GM13977 (cell line): ENCODE results near the gene MLLT10.
"Not testable (repeated sequence)": the region's sequence is repeated elsewhere in the genome, so short reads cannot be mapped to it uniquely, and the experiment has no call there.

ENCODE experiments used
- DNase-seq: peaks from one replicate; pipeline ENCODE4 v3.0.0; 2012; ENCODE audit warnings: low spot score
- in situ Hi-C: fragments of 300-500 bp; cut with MboI; formaldehyde crosslinking; loops from one replicate; pipeline ENCODE4 v1.12.0; 2022; ENCODE audit warnings: low sequenced_read_pairs, low pct_unique_long_range_greater_than_20kb, mixed read lengths, inconsistent platforms; ENCODE audit not compliant: unreplicated experiment
- TF ChIP-seq, protein P1 (sequence below): IDR thresholded peaks from 2 replicates; pipeline ENCODE4 v1.5.1; 2012; ENCODE audit warnings: mild to moderate bottlenecking, control low read depth; ENCODE audit not compliant: insufficient read depth; ENCODE audit errors: extremely low read depth, missing control alignments

MLLT10 gene

DNA sequence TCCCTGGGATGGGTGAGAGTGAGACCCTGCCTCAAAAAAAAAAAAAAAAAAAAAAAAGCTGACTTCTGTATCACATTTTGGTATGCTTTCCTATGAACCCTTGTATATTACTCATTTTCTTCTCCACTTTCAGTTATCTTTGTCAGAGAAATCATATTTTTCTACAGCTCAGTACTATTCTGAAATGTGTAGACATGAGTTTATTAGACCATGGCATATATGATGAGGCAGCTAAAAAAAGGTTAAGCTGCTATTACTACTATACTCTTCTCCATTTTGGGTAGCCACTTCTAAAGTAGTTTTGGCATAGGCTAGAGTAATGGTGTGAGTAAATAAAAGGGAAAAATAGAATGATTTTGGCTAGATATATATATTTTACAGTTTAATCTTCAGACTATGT, 53.4 kb downstream of the MLLT10 start:
- in situ Hi-C loops = no loop called here
- TF ChIP-seq, protein P1, sequence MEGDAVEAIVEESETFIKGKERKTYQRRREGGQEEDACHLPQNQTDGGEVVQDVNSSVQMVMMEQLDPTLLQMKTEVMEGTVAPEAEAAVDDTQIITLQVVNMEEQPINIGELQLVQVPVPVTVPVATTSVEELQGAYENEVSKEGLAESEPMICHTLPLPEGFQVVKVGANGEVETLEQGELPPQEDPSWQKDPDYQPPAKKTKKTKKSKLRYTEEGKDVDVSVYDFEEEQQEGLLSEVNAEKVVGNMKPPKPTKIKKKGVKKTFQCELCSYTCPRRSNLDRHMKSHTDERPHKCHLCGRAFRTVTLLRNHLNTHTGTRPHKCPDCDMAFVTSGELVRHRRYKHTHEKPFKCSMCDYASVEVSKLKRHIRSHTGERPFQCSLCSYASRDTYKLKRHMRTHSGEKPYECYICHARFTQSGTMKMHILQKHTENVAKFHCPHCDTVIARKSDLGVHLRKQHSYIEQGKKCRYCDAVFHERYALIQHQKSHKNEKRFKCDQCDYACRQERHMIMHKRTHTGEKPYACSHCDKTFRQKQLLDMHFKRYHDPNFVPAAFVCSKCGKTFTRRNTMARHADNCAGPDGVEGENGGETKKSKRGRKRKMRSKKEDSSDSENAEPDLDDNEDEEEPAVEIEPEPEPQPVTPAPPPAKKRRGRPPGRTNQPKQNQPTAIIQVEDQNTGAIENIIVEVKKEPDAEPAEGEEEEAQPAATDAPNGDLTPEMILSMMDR = no peak
- no peak for DNase-seq

DNA sequence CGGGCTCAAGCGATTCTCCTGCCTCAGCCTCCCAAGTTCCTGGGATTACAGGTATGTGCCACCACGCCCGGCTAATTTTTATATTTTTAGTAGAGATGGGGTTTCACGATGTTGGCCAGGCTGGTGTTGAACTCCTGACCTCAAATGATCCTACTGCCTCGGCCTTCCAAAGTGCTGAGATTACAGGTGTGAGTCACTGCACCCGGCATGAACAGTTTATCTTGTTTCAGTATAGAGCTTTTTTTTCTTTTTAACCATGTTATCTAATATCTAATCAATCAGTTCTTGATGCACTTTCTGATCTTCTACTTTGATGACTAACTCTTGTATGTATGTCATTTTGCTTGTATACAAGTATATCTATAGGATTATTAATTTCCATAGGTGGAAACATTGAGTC, 54.1 kb downstream of the MLLT10 start:
- in situ Hi-C loops, DNase-seq: not testable (repeated sequence)

DNA sequence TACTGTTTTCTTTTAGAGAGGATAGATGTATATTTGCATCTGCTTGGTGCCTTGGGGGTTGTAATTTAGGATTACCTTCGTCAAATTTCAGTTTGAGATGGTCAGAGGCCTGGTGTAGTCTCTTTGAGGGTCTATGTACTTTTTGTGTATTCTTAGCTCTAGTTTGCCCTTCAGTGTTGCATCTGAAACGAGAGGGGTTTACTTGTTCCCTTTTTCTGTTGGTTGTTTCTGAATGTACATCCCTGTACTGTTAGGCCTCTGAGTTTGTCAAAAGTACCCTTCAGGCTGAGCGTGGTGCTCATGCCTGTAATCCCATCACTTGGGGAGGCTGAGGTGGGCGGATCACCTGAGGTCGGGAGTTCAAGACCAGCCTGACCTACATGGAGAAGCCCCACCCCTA, 60.0 kb downstream of the MLLT10 start:
- DNase-seq = no peak
- TF ChIP-seq, protein P1 = no peak
- in situ Hi-C loops = no loop called here

DNA sequence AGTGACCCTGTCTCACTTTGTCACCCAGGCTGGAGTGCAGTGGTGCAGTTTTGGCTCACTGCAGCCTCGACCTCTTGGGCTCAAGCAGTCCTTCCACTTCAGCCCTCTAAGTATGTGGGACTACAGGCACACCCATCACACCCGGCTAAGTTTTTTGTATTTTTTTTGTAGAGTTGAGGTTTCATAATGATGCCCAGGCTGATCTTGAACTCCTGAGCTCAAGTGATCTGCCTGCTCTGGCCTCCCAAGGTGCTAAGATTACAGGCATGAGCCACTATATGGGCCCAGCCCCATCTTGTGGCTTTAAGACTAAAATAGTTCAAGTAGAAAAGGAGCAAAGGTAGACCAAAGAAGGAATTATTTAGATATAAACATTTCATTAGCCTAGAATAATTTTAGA, 65.5 kb downstream of the MLLT10 start:
- DNase-seq = no peak
- TF ChIP-seq, protein P1 = no peak
- in situ Hi-C loops = no loop called here

DNA sequence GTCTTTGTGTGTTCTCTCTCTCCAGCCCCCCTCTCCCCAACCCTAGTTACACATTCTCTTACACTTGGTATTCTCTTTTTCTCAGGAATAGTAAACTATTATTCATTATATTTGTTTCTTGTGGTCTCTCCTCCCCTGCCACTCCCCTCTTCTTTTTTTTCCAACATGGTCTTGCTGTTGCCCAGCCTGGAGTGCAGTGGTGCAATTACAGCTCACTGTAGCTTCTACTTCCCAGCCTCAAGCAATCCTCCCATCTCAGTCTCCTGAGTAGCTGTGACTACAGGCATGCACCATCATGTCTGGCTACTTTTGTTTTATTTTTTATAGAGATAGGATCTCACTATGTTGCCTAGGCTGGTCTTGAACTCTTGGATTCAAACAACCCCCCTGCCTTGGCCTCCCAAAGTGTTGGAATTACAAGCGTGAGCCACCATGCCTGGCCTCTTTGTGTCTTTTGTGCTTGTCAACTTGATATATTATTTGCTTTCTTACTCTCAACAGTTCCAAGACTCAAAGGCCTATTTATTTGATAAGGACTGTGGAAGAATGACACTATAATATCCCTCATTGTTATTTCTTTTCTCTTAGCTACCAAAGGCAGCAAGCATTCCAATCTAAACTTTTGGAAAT, 66.9 kb downstream of the MLLT10 start:
- in situ Hi-C loops = no loop called here
- DNase-seq = no peak
- TF ChIP-seq, protein P1 = no peak

DNA sequence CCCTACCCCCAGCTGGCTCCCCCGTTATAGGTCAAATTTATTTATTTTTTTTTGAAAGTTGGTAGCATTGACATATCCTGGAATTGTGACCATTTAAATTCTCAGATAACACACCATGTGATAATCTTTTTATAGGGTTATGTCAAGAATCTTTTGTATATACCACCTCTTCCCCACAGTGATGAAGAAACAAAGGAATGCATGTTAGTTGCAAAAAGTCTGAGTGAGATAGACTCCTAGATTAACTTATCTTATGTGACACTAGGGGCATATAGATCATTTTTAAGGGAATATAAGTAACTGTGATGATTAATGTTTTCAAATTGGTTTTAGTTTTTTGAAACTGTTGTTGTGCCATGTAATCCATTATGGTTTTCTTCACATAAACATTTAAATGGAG, 68.3 kb downstream of the MLLT10 start:
- in situ Hi-C loops = no loop called here
- no peak for DNase-seq
- TF ChIP-seq, protein P1 = no peak

DNA sequence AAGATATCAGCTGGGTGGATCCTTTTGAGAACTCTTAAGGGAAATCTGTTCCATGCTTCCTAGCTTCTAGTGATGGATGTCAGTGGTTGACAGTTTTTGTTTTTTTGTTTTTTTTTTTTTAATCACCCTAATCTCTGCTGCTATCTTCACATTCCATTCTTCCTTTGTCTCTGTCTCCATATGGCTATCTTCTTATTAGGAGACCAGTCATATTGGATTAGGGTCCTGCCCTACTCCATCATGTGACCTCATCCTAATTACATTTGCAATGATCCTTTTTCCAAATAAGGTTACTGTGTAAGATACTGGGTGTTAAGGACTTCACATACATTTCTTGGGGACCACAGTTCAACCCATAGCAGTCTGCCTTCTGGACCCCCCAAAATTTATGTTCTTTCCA, 69.7 kb downstream of the MLLT10 start:
- in situ Hi-C loops = no loop called here
- TF ChIP-seq, protein P1 = no peak

More for the DNA sequence above, 69.7 kb downstream of the MLLT10 start:
- DNase-seq = no peak
